ENCODE measurements around the gene PHC3. TPM values are rescaled to one million over a fixed set of nuclear protein-coding genes. Genes with fewer than 3 reads are reported as not detected.

PHC3 gene
- total RNA-seq, 1 donor: 36.9 TPM

- H3K4me2 ChIP-seq (ENCODE audit: insufficient read depth, low read length): no peak overlapping the region
- peaks cover 50% of the 10 kb centered on the region for H3K79me2 ChIP-seq (ENCODE audit: insufficient read depth, low read length)
- H3K27me3 ChIP-seq (ENCODE audit: insufficient read depth, low read length): no peaks in the 10 kb centered on the region
- peaks cover 5% of the 10 kb centered on the region for H4K20me1 ChIP-seq (ENCODE audit: insufficient read depth, low read length)
- H3K36me3 ChIP-seq (ENCODE audit: insufficient read depth, low read length): peaks cover 41% of the 10 kb centered on the region
- H3K27ac ChIP-seq (ENCODE audit: low read depth, low read length): no peak overlapping the region
- TF ChIP-seq, protein P1, sequence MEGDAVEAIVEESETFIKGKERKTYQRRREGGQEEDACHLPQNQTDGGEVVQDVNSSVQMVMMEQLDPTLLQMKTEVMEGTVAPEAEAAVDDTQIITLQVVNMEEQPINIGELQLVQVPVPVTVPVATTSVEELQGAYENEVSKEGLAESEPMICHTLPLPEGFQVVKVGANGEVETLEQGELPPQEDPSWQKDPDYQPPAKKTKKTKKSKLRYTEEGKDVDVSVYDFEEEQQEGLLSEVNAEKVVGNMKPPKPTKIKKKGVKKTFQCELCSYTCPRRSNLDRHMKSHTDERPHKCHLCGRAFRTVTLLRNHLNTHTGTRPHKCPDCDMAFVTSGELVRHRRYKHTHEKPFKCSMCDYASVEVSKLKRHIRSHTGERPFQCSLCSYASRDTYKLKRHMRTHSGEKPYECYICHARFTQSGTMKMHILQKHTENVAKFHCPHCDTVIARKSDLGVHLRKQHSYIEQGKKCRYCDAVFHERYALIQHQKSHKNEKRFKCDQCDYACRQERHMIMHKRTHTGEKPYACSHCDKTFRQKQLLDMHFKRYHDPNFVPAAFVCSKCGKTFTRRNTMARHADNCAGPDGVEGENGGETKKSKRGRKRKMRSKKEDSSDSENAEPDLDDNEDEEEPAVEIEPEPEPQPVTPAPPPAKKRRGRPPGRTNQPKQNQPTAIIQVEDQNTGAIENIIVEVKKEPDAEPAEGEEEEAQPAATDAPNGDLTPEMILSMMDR (IDR thresholded peaks at IDR 0.05; ENCODE audit: extremely low read depth, low read depth, low read length): no peak
- H2AFZ ChIP-seq (ENCODE audit: low read length): no peak overlapping the region
- no peak for DNase-seq (ENCODE audit: insufficient read length, low spot score, missing footprints)
- no peaks in the 10 kb centered on the region for H3K4me1 ChIP-seq (ENCODE audit: insufficient read depth, low read length)
- H3K4me3 ChIP-seq (ENCODE audit: insufficient read depth, low read length): no peak overlapping the region
- no peaks in the 10 kb centered on the region for H3K9me3 ChIP-seq (ENCODE audit: low read depth, low read length)
Measured at GRCh38 chr3:170145278-170145677, 36.3 kb downstream of the PHC3 start.

DNA sequence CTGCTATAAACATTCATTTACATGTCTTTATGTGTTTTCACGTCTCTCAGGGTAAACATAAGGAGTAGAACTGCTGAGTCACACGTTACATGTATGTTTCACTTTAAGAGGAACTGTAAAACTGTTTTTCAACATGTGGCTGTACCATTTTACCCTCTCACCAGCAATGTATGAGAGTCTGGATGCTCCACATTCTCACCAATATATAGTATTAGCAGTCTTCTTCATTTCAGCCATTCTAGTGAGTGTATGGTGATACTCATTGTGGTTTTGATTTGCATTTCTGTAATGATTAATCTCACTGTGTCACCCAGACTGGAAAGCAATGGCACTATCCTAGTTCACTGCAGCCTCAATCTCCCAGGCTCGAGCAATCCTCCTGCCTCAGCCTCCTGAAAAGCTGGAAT is 37.1 kb downstream of the PHC3 start:
- Histone ChIP-seq H3K4me2 (ENCODE audit: insufficient read depth, low read length) (no peak overlapping the region), H3K27me3 (ENCODE audit: insufficient read depth, low read length) (no peaks in the 10 kb centered on the region), H3K27ac (ENCODE audit: low read depth, low read length) (no peak overlapping the region), H3K36me3 (ENCODE audit: insufficient read depth, low read length) (peaks cover 34% of the 10 kb centered on the region), H3K9me3 (ENCODE audit: low read depth, low read length) (no peaks in the 10 kb centered on the region), H2AFZ (ENCODE audit: low read length) (no peak overlapping the region), H4K20me1 (ENCODE audit: insufficient read depth, low read length) (peaks cover 5% of the 10 kb centered on the region), H3K4me3 (ENCODE audit: insufficient read depth, low read length) (no peak overlapping the region), H3K79me2 (ENCODE audit: insufficient read depth, low read length) (peaks cover 48% of the 10 kb centered on the region), H3K4me1 (ENCODE audit: insufficient read depth, low read length) (no peaks in the 10 kb centered on the region)
- DNase-seq (ENCODE audit: insufficient read length, low spot score, missing footprints): no peak
- TF ChIP-seq, protein P1 (IDR thresholded peaks at IDR 0.05; ENCODE audit: extremely low read depth, low read depth, low read length): no peak

- Histone ChIP-seq H3K36me3 (ENCODE audit: insufficient read depth, low read length) (peaks cover 27% of the 10 kb centered on the region), H3K4me3 (ENCODE audit: insufficient read depth, low read length) (no peak overlapping the region), H3K9me3 (ENCODE audit: low read depth, low read length) (no peaks in the 10 kb centered on the region), H4K20me1 (ENCODE audit: insufficient read depth, low read length) (no peaks in the 10 kb centered on the region), H3K4me2 (ENCODE audit: insufficient read depth, low read length) (no peak overlapping the region), H3K4me1 (ENCODE audit: insufficient read depth, low read length) (no peaks in the 10 kb centered on the region), H3K27me3 (ENCODE audit: insufficient read depth, low read length) (no peaks in the 10 kb centered on the region), H3K79me2 (ENCODE audit: insufficient read depth, low read length) (peaks cover 42% of the 10 kb centered on the region), H2AFZ (ENCODE audit: low read length) (no peak overlapping the region), H3K27ac (ENCODE audit: low read depth, low read length) (no peak overlapping the region)
- TF ChIP-seq, protein P1 (IDR thresholded peaks at IDR 0.05; ENCODE audit: extremely low read depth, low read depth, low read length): no peak
- no peak for DNase-seq (ENCODE audit: insufficient read length, low spot score, missing footprints)
Measured at GRCh38 chr3:170142373-170142772, 39.2 kb downstream of the PHC3 start.

- Histone ChIP-seq H3K4me3 (ENCODE audit: insufficient read depth, low read length) (no peak overlapping the region), H3K9me3 (ENCODE audit: low read depth, low read length) (no peaks in the 10 kb centered on the region), H3K27me3 (ENCODE audit: insufficient read depth, low read length) (no peaks in the 10 kb centered on the region), H3K4me2 (ENCODE audit: insufficient read depth, low read length) (no peak overlapping the region), H4K20me1 (ENCODE audit: insufficient read depth, low read length) (no peaks in the 10 kb centered on the region), H3K36me3 (ENCODE audit: insufficient read depth, low read length) (peaks cover 25% of the 10 kb centered on the region), H3K4me1 (ENCODE audit: insufficient read depth, low read length) (no peaks in the 10 kb centered on the region), H3K79me2 (ENCODE audit: insufficient read depth, low read length) (peaks cover 40% of the 10 kb centered on the region), H3K27ac (ENCODE audit: low read depth, low read length) (no peak overlapping the region), H2AFZ (ENCODE audit: low read length) (no peak overlapping the region)
- no peak for DNase-seq (ENCODE audit: insufficient read length, low spot score, missing footprints)
- TF ChIP-seq, protein P1 (IDR thresholded peaks at IDR 0.05; ENCODE audit: extremely low read depth, low read depth, low read length): no peak
Measured at GRCh38 chr3:170137986-170138385, 43.5 kb downstream of the PHC3 start.
